Fibroblast of gingiva (primary cell): ENCODE measurements around the gene SLC25A12.
A peak's percentile ranks its signal among the peaks of the same experiment; 100 is the strongest.

Source experiments
- DNase-seq: peaks from one replicate; pipeline ENCODE4 v3.0.0-alpha.2; 2011; ENCODE audit warnings: low read depth

The SLC25A12 gene

DNA sequence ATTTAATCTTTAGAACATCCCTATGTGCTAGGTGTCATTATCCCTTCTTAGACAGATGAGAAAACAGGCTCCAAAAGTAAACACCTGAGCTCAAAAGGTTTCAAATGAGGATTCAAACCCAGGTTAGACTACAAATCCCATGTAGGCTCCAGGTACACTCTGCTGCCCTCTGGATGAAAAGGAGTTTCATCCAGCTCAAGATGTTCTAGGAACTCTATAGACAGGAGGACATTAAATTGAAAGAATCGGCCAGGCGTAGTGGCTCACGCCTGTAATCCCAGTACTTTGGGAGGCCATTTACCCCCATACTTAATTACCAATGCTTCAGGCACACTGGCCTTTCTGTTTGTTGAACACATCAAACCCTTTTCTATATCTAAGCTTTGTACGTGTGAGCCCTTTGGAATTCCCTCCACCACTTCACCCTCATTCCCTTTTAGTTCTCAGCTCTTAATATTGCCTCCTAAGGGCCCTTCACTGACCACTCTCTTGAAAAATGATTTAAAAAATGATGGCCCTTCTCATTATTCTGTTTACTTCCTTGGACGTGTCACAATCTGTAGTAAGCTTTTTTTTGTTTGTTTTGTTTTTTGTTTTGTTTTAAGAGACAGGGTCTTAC, 10.7 kb downstream of the SLC25A12 start:
- DNase-seq, result no peak

GRCh38 chr2:171882089-171882769, 11.8 kb downstream of the SLC25A12 start:
- DNase-seq, result no peak

GRCh38 chr2:171880774-171881173, 13.3 kb downstream of the SLC25A12 start:
- no peak for DNase-seq

DNA sequence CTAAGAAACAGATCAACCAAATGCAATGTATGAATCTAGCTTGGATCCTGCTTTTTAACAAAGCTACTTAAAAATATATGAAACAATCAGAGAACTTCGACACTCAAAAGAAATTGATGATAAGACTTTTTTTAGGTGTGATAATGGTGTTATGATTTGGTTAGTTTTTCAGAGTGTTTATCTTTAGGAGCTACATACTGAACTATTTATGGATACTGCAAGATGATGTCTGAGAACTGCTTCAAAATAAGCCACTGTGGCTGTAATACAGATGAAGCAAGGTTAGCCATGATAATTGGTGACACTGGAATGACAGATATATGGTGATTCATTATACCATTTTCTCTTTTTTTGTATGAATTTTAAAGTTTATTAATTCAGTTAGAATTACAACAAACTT, 14.2 kb downstream of the SLC25A12 start:
- DNase-seq, result no peak

DNA sequence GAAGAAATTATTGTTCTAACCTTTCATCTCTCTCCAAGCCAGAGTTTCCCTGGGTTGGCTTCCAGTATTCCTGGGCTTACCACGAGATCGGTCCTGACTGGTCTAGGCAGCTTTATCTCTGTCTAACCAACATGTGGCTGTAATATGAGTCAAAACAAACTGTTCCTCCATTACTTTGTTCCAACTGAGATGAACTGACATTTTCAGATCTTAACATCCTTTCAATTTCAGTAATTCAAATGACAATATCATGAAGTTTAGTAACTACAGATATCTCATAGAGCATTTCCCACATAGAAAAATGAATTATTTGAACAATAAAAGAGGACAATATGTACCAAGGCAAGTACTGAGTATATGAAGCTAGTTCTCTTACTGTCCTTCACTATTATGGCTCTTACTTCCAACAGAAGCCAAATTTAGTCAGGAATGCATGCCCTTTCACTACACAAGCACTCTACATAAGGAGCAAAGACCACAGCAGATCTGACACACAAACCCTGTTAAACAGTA, 15.5 kb downstream of the SLC25A12 start:
- peak; percentile 81 for DNase-seq

- no peak for DNase-seq
Measured at GRCh38 chr2:171874963-171875362, 19.1 kb downstream of the SLC25A12 start.

GRCh38 chr2:171874517-171874916, 19.5 kb downstream of the SLC25A12 start:
- DNase-seq, result no peak

GRCh38 chr2:171864357-171864985, 29.6 kb downstream of the SLC25A12 start:
- no peak for DNase-seq

- no peak for DNase-seq
Measured at GRCh38 chr2:171862501-171862900, 31.5 kb downstream of the SLC25A12 start.

- DNase-seq, result peak; percentile 75
Measured at GRCh38 chr2:171858397-171858958, 35.6 kb downstream of the SLC25A12 start.

GRCh38 chr2:171855401-171855800, 38.6 kb downstream of the SLC25A12 start:
- DNase-seq, result peak; percentile 69

DNA sequence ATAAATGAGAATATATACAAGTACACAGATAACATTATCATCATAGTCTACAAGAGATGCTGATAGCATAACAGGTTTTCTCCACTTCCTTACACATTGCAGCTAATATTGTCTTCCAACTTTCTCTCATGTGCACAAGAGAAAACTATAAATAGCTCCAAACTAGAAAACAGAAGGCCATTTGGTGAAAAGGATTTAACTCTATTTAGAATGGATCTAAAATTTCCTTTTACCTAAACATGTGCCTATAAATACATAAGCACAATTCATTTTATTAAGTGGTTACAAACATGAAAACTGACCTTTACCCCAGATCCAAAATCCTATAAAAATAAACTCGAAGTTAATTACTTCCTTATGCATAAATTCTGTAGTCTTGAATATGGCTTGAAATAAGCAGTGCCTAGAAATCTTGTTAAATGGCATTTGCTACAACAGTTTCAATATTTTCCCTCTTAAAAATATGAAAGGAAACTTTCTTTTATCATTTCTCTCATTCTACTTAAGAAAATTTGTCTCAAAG, 41.6 kb downstream of the SLC25A12 start:
- peak; percentile 57 for DNase-seq

GRCh38 chr2:171847627-171848026, 46.4 kb downstream of the SLC25A12 start:
- no peak for DNase-seq

DNA sequence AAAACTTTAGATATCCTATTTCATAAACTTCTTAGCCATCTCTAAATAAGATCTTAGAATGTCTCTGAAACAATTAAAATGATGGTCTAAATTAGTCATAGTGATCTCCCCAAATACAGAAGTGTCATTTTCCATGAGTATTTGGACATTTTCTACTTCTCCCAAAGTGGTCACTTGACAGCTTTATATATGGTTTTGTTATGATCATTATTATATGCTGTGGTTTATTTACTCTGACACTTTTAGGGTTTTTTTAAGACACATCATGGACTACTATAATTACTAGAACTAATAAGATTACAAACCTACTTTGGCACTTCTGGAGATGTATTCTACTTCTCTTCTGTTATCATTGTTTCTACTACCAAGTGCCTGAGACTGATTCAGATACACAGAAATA, 47.1 kb downstream of the SLC25A12 start:
- no peak for DNase-seq

GRCh38 chr2:171841996-171842395, 52.0 kb downstream of the SLC25A12 start:
- DNase-seq, result no peak

- peak; percentile 47 for DNase-seq
Measured at GRCh38 chr2:171837736-171838135, 56.3 kb downstream of the SLC25A12 start.

DNA sequence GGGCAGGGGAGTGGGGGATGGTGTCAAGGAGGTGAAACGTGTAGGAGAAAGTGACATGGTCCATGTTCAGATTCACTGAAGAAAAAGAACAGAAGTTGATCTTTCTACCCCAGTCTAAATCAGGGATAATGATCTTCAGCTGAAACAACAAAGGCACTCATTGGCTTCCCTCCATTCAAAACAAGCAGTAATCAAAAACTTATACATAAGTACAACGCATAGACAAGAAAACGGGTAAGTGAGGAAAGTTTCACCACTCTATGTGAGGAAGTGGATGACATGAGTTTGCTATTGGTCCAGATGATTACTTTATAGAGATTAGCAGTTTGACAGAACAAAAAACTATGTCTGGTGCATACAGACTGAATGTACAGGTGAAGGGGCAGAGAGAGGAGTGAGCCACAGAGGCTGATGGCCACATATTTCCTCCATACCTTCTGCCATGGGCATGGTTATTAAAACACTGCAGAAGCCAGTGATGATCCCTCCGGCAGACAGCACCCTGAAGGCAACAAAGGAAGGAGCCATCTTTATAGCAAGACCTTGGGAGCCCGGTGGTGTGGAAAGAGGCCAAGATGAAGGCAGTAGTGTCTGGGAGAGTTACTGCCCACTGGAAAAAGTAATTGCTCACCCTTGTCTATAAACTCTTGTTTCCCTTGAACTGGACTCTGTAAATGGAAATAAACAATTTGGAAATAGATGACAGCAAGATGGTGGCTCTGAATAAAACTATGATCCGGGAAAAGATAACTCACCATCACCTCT, 57.7 kb downstream of the SLC25A12 start:
- peak; percentile 83 for DNase-seq

DNA sequence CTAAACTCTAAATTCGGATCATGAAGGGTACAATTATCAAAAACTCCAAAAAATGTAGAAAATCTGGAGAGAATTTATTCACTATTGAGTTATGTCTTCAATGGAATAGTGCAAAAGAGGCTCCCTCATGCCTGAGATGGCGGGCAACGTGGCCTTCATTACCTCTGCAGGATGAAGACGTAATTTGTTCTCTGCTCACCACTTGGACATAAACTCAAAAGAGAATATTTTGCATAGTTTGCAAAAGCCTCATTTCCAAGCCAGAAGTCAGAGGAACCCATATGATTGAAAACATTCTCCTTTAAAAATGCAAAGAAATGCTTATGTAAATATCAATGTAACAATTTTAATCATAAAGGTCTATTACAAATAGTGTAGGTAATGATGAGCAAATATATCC, 58.7 kb downstream of the SLC25A12 start:
- DNase-seq, result peak; percentile 2

DNA sequence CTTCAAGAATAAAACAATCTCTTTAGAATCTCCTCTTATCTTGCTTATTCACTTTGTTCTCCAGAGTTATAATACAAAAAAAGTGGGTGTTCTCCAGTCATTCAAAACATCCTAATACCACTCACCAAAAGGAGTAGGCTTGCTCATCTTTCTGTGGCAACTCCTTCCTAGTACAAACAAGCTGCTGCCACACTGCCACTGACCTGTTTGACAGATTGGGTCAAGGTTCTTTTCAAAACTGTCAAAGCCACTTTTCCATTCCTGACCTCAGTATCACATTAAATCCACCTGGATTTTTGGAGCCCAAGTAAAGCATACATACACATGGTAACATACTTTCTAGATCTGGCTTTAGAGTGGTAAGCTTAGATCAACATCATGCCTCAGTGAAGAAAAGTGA, 59.8 kb downstream of the SLC25A12 start:
- DNase-seq, result no peak

DNA sequence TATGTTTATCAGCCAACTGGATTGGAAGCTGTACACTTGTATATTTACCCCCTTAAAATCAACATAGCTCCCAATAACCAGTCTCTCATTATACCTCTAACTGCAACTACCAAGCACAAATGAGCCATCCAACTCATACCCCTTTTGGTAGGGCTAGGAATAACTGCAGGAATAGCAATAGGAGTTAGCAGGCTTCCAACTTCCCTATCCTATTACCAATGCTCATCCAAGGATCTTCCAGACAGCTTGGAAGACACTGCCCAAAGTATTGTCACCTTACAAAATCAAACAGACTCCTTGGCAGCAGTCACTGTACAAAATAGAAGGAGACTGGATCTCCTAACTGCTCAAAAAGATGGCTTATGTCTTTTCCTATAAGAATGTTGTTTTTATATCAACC, 61.6 kb downstream of the SLC25A12 start:
- DNase-seq, result no peak

- no peak for DNase-seq
Measured at GRCh38 chr2:171830039-171830438, 64.0 kb downstream of the SLC25A12 start.

GRCh38 chr2:171824086-171824485, 70.0 kb downstream of the SLC25A12 start:
- DNase-seq, result peak; percentile 63
